Posterior vena cava (tissue), 2 donors: ENCODE results near the gene HPSE2. TPM values are rescaled to one million over a fixed set of nuclear protein-coding genes. Genes with fewer than 3 reads are reported as not detected.

ENCODE experiments used
- DNase-seq: peaks from one replicate; pipeline ENCODE4 v3.0.0-alpha.2; 2020; ENCODE audit warnings: low spot score
- intact Hi-C, 2 donors: fragments of 100-400 bp; cut with DNase I; formaldehyde crosslinking; loops; one replicate each; pipeline versions ENCODE4 v1.14.1 to v1.14.2; 2022 to 2023
- microRNA-seq, 2 donors: library from miRNA; unstranded; fragments of <30 nt; microRNA quantifications; one replicate each; pipeline ENCODE4 v1.2.0, GENCODE V29; 2020 to 2021; ENCODE audit warnings: borderline microRNAs expressed in 2 of 2
- total RNA-seq, 2 donors: library from RNA; stranded (reverse); fragmentation: NEBNext Ultra II Directional; extraction: Animal tissue kit (Norgen Biotek cat#: 25700); gene quantifications; one replicate each; pipeline ENCODE4 v1.2.1, GENCODE V29; 2021
- donor health status: DM: yes; HTN: yes; CAD: no.
- donor health status: DM: yes; HTN: yes; CAD: no.

Gene HPSE2
- total RNA-seq, 2 donors from 2014 or later: 0.14 TPM; not detected in 1

DNA sequence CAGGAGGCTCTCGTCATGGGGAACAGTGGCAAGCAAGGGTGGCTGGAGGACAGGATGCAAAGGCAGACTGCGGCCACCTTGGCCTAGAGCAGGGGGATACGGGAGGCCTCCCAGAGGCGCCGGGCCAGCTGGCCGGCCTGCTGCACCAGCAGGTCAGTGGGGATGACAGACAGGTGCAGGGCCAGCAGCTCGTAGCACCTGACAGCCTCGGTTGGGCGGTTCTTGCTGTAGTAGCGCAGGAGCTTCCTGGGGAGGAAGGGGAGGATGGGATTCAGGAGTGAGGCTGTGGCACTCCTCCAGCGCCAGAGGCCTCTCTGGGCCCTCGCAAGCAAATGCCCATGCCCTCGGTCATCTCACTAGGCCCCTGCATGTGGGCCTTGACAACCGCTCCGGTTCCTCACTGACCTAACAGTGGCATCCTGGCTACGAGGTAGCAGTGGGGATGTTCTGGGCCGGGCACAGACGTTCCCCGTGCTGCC, 818.1 kb downstream of the HPSE2 start:
- intact Hi-C loops: no loop called here
- no peak for DNase-seq

- intact Hi-C loops: no loop called here
- DNase-seq: no peak
Measured at GRCh38 chr10:98416606-98417388, 818.9 kb downstream of the HPSE2 start.

DNA sequence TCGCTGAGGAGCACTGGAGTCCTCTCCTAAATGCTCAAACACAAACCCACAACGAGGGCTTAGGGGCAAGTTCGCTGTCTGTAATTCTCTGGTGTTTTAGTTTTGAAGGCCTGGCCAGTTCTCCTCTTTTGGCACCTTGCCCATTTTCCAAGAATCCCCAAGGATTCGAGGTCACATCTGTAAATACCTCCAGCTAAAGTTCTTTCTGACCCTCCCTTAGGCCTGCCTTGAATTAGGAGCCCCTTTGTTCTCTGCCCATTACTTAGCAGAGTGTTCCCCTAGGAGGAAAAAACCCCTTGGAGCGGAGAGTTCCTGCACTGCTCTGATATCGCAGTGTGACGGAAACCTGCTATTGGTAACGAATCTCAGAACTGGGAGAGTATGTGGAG, 819.9 kb downstream of the HPSE2 start:
- intact Hi-C loops: no loop called here
- no peak for DNase-seq

GRCh38 chr10:98414932-98415730, 820.5 kb downstream of the HPSE2 start, which contains the start of gene PYROXD2:
PYROXD2 (minus strand) TSS chr10:98415182; CDS start chr10:98415135, 47 bp downstream.
- peak; percentile 97 for DNase-seq
- intact Hi-C loops: no loop called here

GRCh38 chr10:98414578-98414931, 821.1 kb downstream of the HPSE2 start:
- DNase-seq: no peak
- intact Hi-C loops: no loop called here

DNA sequence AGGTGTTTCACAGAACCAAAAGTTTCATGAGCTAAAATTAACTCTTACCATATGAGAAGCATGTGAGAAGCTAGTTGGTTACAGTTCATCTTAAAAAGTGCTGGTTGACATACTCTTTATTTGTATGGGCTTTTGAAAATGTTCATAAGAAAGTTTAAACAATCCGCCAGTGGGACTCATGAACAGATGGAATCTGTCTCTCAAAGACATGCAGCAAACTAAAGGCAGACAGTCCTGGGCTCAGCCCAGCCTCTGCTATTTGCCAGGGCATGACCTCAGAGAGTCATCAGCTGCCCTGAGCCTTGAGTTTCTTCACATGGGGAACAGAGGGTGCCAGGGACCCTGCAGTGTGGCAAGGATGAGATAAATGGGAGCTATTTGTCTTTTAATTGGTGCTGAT, 823.9 kb downstream of the HPSE2 start:
- DNase-seq: no peak
- intact Hi-C loops: no loop called here

DNA sequence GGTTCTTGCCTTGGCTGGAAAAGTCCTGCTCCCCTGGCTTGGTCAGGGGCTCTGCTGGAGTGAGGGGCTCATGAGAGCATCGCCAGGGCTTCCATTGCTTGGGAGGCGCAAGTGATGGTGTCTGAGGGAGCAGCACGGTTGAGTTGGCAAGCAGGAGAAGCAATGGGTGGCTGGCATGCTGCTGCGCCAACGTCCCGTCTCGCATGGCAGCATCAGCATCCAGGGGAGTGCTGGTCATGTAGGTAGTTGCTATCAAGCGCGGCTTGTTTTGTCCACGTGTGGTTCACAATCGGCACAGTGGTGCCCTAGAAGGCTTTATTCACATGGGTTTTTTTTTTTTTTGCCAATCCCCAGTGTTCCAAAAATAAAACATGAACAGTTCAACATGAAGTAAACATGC, 824.5 kb downstream of the HPSE2 start:
- no peak for DNase-seq
- intact Hi-C loops: no loop called here

- DNase-seq: no peak
- intact Hi-C loops: no loop called here
Measured at GRCh38 chr10:98410759-98411158, 824.9 kb downstream of the HPSE2 start.

DNA sequence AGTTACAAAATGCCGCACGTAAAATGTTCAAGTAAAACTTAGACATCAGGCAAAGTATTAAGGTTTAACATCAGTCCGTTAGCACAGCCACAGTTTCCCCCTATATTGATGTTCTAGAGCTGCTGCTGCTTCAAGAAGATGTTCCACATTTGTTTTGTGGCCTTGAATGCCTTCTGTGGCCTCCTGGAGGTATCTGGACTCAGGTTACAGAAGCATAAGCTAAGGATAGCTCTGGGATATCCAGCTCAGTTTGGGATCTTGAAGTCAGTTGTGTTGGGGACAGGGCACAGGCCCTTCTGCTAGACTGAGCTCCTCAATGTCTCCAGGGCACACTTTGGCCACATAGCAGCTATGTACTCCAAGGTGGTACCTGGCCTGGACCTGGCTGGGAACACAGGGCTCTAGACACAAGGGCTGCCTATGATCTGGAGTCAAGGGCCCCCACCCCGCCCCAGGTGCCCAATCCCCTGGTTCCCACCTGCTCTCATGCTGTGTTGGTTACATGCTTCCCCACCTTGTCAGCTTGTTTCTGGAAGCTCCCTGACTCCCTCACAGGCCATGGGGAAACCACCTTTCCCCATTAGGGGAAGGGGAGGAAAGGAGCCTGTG, 825.4 kb downstream of the HPSE2 start:
- intact Hi-C loops: no loop called here
- no peak for DNase-seq

DNA sequence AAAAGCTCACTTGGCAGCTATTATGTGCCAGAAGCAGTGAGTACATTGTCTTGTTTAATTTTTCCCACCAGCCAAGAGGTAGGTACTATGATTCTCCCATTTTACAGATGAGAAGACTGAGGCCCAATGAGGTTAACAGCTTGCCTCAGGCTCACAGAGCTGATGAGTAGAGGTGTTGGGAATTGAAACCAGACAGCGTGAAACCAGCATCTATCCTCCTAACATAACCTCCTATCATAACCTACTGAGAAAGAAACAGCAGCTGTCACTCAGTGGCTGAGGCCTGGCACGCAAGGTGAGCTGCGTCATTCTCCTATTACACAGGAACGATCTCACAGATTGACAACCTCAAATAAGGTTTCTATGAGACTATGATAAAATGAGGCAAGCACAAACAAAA, 826.9 kb downstream of the HPSE2 start:
- intact Hi-C loops: no loop called here
- no peak for DNase-seq

- intact Hi-C loops: no loop called here
- no peak for DNase-seq
Measured at GRCh38 chr10:98407744-98408241, 827.9 kb downstream of the HPSE2 start.

Small RNAs within 50 kb of the gene (microRNA-seq; reads per million reads assigned to microRNA genes)
- gene MIR4685 (0 to 3.4 reads per million in 2 donors), gene MIR6507 (0 reads per million in 2 donors)

Other genes with a start within 250 kb of the HPSE2 start
- under 1 TPM; 0.19 to 0.24 TPM for gene CNNM1, start 93.5 kb upstream of the HPSE2 start, total RNA-seq
- 10 to 100 TPM; 13.2 to 13.4 TPM for gene GOT1, start 194.8 kb upstream of the HPSE2 start, total RNA-seq